OCI-LY7 (cell line): ENCODE measurements around the gene PLP1. TPM values are rescaled to one million over a fixed set of nuclear protein-coding genes. Genes with fewer than 3 reads are reported as not detected.

Experiments
- Bru-seq: library from RNA; stranded (reverse); fragments of 400-500 nt; gene quantifications from one replicate; lab custom pipeline; 2021; lab: Mats Ljungman, UMichigan
- BruChase-seq, 2 experiments: library from RNA; stranded (reverse); fragments of 400-500 nt; gene quantifications; one replicate each; lab custom pipeline; 2021; lab: Mats Ljungman, UMichigan
- BruUV-seq: library from RNA; stranded (reverse); fragments of 400-500 nt; replicated peaks from 2 replicates; lab custom pipeline; 2021; lab: Mats Ljungman, UMichigan
- CTCF ChIA-PET: fragments of 300-600 bp; sonication (Branson Sonifier 250); formaldehyde crosslinking; loops from one replicate; lab custom pipeline; 2022; ENCODE audit warnings: antibody characterized with exemption; ENCODE audit not compliant: unreplicated experiment; lab: Charles Lee
- POLR2A ChIA-PET: fragments of 300-600 bp; sonication (Branson Sonifier 250); formaldehyde crosslinking; loops from one replicate; lab custom pipeline; 2022; ENCODE audit warnings: antibody characterized with exemption; lab: Charles Lee
- DNase-seq: peaks from one replicate; pipeline ENCODE4 v3.0.0-alpha.2; 2015; ENCODE audit warnings: low spot score
- H2AFZ ChIP-seq: fragments of 200-600 bp; sonication (generic), shearing (Covaris generic); 2 replicates; pipeline ENCODE4 v1.6.1; 2014; ENCODE audit warnings: mild to moderate bottlenecking, antibody characterized with exemption, low read length, moderate library complexity
- H3K27ac ChIP-seq: fragments of 200-600 bp; sonication (generic); 2 replicates; pipeline ENCODE4 v1.5.1; 2014; ENCODE audit warnings: mixed run types, low read depth, mild to moderate bottlenecking, moderate library complexity, low read length, inconsistent platforms; ENCODE audit not compliant: poor library complexity, severe bottlenecking
- H3K36me3 ChIP-seq: fragments of 200-600 bp; sonication (generic); 2 replicates; pipeline ENCODE4 v1.6.1; 2014; ENCODE audit warnings: mild to moderate bottlenecking, antibody characterized with exemption, low read length, moderate library complexity, mixed read lengths; ENCODE audit not compliant: insufficient read depth
- H3K4me1 ChIP-seq: fragments of 200-600 bp; sonication (generic); 2 replicates; pipeline ENCODE4 v1.5.1; 2014; ENCODE audit warnings: mild to moderate bottlenecking, low read length; ENCODE audit not compliant: insufficient read depth, poor library complexity, severe bottlenecking
- H3K4me2 ChIP-seq: fragments of 200-600 bp; sonication (generic); 2 replicates; pipeline ENCODE4 v1.6.1; 2014; ENCODE audit warnings: mild to moderate bottlenecking, low read length
- H3K4me3 ChIP-seq: fragments of 200-600 bp; sonication (generic); 2 replicates; pipeline ENCODE4 v1.5.1; 2014; ENCODE audit warnings: mild to moderate bottlenecking, low read depth, low read length; ENCODE audit not compliant: poor library complexity, severe bottlenecking
- H3K79me2 ChIP-seq: fragments of 200-600 bp; sonication (generic); 2 replicates; pipeline ENCODE4 v1.6.1; 2016; ENCODE audit warnings: low read depth, mild to moderate bottlenecking, low read length, moderate library complexity, mixed read lengths; ENCODE audit not compliant: insufficient read depth
- H3K9me2 ChIP-seq: fragments of 200-600 bp; sonication (generic); 2 replicates; pipeline ENCODE4 v1.6.1; 2016; ENCODE audit warnings: mild to moderate bottlenecking, low read length, mixed read lengths; ENCODE audit not compliant: insufficient read depth
- H3K9me3 ChIP-seq: fragments of 200-600 bp; sonication (generic); 2 replicates; pipeline ENCODE4 v1.6.1; 2014; ENCODE audit warnings: mild to moderate bottlenecking, mixed run types, low read length, mixed read lengths
- H4K20me1 ChIP-seq: fragments of 200-600 bp; sonication (generic); 2 replicates; pipeline ENCODE4 v1.6.1; 2014; ENCODE audit warnings: mild to moderate bottlenecking, antibody characterized with exemption, low read length, moderate library complexity, mixed read lengths; ENCODE audit not compliant: insufficient read depth
- EZH2phosphoT487 ChIP-seq: fragments of 200-600 bp; sonication (generic); IDR thresholded peaks from 2 replicates; pipeline ENCODE4 v1.6.1; 2018; ENCODE audit warnings: low read depth, borderline replicate concordance, mild to moderate bottlenecking, mixed run types, antibody characterized with exemption, low read length, moderate library complexity, mixed read lengths
- intact Hi-C: fragments of 100-400 bp; cut with micrococcal nuclease; formaldehyde crosslinking; loops from one replicate; pipeline ENCODE4 v1.10.0; 2022; ENCODE audit not compliant: unreplicated experiment
- long read RNA-seq: library from polyadenylated mRNA; stranded (forward); transcript quantifications from one replicate; pipeline ENCODE4 v2.0.0, GENCODE V29; 2022
- total RNA-seq, 2 experiments: library from RNA; depleted of rRNA in 1 of 2; stranded (reverse); fragments of >200 nt in 1 of 2; shearing (Covaris generic) in 1 of 2; gene quantifications; 2 replicates each; pipeline ENCODE4 v1.2.3, GENCODE V29; 2014 to 2022
- TF ChIP-seq, protein P1 (sequence below): fragments of 200-600 bp; sonication (generic); conservative IDR thresholded peaks from 2 replicates; pipeline ENCODE4 v1.5.1; 2014; ENCODE audit warnings: mild to moderate bottlenecking, antibody characterized with exemption, low read length, moderate library complexity, mixed read lengths

PLP1 gene
- total RNA-seq (2014; rRNA removed; shearing (Covaris generic)) (not detected in 2 replicates), total RNA-seq (2022) (not detected in 2 replicates), Bru-seq, nascent RNA (percentile 18 among the genes with signal in this experiment), BruChase-seq, experiment 1, labeled RNA remaining after a 6-hour chase (not detected), BruChase-seq, experiment 2, labeled RNA remaining after a 2-hour chase (percentile 11 among the genes with signal in this experiment)
- long read RNA-seq, partial matches to known transcripts, result 0 of 1 reads
- long read RNA-seq, other reads (novel, unspliced or antisense), result 1 of 1 reads

DNA sequence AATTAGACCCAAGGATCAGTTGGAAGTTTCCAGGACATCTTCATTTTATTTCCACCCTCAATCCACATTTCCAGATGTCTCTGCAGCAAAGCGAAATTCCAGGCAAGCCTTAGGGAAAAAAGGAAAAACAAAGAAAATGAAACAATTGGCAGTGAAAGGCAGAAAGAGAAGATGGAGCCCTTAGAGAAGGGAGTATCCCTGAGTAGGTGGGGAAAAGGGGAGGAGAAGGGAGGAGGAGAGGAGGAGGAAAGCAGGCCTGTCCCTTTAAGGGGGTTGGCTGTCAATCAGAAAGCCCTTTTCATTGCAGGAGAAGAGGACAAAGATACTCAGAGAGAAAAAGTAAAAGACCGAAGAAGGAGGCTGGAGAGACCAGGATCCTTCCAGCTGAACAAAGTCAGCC is at the start of gene PLP1:
TSS of gene PLP1 (plus strand) at position 295 of the 400 bp plus-strand sequence. CDS start 156 bp downstream, outside the sequence.
- H4K20me1 ChIP-seq, result no peaks in the 10 kb centered on the region
- H3K4me1 ChIP-seq, result no peaks in the 10 kb centered on the region
- no peak within 1 kb of the TSS for H3K4me2 ChIP-seq
- no peak within 1 kb of the TSS for H2AFZ ChIP-seq
- H3K79me2 ChIP-seq, result no peaks in the 10 kb centered on the region
- no peaks in the 10 kb centered on the region for H3K9me2 ChIP-seq
- DNase-seq, result no peak
- no peaks in the 10 kb centered on the region for H3K9me3 ChIP-seq
- ChIA-PET CTCF (no interaction called here), POLR2A (no interaction called here)
- intact Hi-C loops, result no loop called here
- no peak within 1 kb of the TSS for H3K27ac ChIP-seq
- BruUV-seq, result no TSS peak
- H3K4me3 ChIP-seq, result no peak within 1 kb of the TSS
- no peaks in the 10 kb centered on the region for H3K36me3 ChIP-seq
- TF ChIP-seq EZH2phosphoT487, result no peak
- TF ChIP-seq, protein P1, sequence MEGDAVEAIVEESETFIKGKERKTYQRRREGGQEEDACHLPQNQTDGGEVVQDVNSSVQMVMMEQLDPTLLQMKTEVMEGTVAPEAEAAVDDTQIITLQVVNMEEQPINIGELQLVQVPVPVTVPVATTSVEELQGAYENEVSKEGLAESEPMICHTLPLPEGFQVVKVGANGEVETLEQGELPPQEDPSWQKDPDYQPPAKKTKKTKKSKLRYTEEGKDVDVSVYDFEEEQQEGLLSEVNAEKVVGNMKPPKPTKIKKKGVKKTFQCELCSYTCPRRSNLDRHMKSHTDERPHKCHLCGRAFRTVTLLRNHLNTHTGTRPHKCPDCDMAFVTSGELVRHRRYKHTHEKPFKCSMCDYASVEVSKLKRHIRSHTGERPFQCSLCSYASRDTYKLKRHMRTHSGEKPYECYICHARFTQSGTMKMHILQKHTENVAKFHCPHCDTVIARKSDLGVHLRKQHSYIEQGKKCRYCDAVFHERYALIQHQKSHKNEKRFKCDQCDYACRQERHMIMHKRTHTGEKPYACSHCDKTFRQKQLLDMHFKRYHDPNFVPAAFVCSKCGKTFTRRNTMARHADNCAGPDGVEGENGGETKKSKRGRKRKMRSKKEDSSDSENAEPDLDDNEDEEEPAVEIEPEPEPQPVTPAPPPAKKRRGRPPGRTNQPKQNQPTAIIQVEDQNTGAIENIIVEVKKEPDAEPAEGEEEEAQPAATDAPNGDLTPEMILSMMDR, result no peak

DNA sequence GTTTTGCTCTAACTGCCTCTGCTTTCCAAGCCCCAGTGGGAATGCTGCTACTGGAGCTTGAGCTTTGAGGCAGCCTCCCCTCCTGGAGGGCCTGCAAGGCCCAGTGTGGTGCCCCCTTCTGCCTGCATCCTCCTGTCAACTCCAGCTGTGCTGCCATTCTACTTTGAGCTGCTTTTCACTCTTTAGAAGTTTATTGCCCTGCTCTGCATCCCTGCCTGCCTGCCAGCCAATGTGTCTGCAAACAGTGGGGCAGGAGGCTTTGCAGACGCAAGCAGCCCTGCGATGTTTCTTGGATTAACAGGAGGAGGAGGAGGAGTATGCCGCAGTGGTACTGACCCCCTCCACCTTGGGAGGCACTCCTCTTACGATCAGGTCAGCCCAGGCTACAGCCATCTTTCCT is 49.5 kb upstream of the PLP1 start:
- no peaks in the 10 kb centered on the region for H3K9me3 ChIP-seq
- no peak for TF ChIP-seq EZH2phosphoT487
- TF ChIP-seq, protein P1, result no peak
- no peaks in the 10 kb centered on the region for H3K79me2 ChIP-seq
- H3K4me3 ChIP-seq, result no peak overlapping the region
- intact Hi-C loops, result no loop called here
- BruUV-seq, result no TSS peak
- no peaks in the 10 kb centered on the region for H4K20me1 ChIP-seq
- no peak overlapping the region for H3K27ac ChIP-seq
- no peaks in the 10 kb centered on the region for H3K9me2 ChIP-seq
- POLR2A ChIA-PET, result no interaction called here
- H3K4me2 ChIP-seq, result no peak overlapping the region
- DNase-seq, result no peak
- CTCF ChIA-PET, result no interaction called here
- no peaks in the 10 kb centered on the region for H3K36me3 ChIP-seq
- peaks cover 15% of the 10 kb centered on the region for H3K4me1 ChIP-seq
- no peak overlapping the region for H2AFZ ChIP-seq

DNA sequence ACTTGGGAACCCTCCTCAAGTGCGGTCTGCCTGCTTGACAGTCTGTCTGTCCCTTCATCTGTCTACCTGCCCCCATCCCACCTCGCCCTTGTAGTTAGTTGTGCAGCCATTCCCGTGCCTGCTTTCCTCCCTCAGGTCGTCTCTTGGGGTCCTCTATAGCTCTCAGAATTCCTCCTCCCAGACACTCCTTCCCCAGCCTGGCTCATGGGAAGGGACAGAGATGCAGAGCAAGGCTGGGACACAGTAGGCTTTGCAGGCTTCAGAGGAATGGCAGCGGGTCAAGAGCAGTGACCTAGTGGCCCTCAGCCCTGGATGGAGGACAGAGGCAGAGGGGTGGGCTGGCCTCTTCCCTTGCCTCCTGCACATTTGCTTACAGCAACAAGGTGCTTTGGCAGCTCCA is 47.6 kb upstream of the PLP1 start:
- Histone ChIP-seq H3K4me3 (no peak overlapping the region), H3K9me2 (no peaks in the 10 kb centered on the region), H4K20me1 (no peaks in the 10 kb centered on the region), H3K4me1 (peaks cover 15% of the 10 kb centered on the region), H3K36me3 (no peaks in the 10 kb centered on the region), H3K4me2 (no peak overlapping the region), H3K27ac (no peak overlapping the region), H2AFZ (no peak overlapping the region), H3K9me3 (no peaks in the 10 kb centered on the region), H3K79me2 (no peaks in the 10 kb centered on the region)
- TF ChIP-seq, protein P1, result no peak
- TF ChIP-seq EZH2phosphoT487, result no peak
- POLR2A ChIA-PET, result interaction anchor here (0.5 to 1.4 kb wide), 3 partner anchors 9 to 63 kb away, joined by 3 to 4 read pairs (median 3); no protein-coding TSS in a partner anchor
- no TSS peak for BruUV-seq
- intact Hi-C loops, result no loop called here
- no peak for DNase-seq
- CTCF ChIA-PET, result no interaction called here
